Measurements from ENCODE around the gene AP1B1.
A peak's percentile ranks its signal among the peaks of the same experiment; 100 is the strongest.
"Not testable (repeated sequence)": the region's sequence is repeated elsewhere in the genome, so short reads cannot be mapped to it uniquely, and the experiment has no call there.

Gene AP1B1

GRCh38 chr22:29387921-29388758 lies at the start of gene AP1B1:
Gene AP1B1 (minus strand): TSS chr22:29388570. CDS start chr22:29367243, 21,327 bp downstream.
- DNase-seq, result peak; percentile 26 to 93 (median 81)

DNA sequence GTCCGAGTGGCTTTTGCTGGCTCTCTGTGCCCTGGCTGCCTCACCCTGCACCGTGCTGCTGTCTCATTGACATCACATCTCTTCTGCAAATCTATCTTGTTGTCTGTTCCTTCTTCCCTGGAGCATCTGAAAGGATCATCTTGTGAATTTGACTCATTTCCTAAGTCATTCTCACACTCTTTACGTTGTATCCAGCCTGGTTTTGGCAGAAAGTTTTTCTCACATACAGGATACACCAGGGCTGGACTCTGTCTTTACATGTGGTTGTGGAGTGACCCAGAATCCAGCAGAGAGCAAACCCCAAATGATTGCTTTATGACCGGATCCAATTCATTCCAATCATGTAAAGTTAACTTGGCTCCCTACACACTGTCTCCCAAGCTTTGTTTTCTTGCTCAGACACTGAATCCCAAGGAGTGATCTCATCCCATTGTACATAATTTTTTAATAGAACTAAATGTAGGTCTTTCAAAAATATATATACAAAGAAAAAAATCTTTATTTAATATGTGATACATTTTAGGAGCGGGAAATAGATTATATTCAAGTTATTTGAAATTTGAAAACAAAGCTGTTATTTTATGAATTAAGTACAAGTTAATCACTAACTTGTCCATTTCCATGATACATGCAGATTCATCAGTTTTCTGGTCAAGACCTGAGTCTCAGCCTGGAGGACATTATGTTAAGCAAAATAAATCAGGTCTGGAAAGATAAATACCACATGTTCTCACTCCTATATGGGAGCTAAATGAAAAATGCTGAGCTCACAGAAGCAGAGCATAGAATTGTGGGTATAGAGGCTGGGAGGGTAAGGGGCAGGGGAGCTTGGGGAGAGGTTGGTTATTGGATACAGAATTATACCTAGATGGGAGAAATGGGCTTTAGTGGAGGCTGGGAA lies 47.1 kb upstream of the AP1B1 start:
- DNase-seq, result no peak

GRCh38 chr22:29434288-29434687 lies 45.9 kb upstream of the AP1B1 start:
- DNase-seq, result no peak

DNA sequence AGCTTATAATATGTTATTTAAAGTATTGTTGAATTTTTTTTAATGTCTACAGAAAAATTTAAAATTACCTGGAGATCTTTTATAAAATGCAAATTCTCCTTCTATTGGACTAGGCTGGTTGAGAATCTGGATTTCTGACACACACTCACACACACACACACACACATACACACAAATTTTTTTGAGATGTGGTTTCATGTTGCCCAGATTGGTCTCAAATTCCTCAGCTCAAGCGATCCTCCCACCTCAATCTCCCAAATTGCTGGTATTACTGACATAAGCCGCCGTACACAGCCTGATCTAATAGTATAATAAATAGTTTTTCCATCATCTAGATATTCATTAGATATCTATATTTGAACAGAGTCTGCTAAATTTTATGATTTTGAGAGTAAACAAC lies 45.5 kb upstream of the AP1B1 start:
- no peak for DNase-seq

DNA sequence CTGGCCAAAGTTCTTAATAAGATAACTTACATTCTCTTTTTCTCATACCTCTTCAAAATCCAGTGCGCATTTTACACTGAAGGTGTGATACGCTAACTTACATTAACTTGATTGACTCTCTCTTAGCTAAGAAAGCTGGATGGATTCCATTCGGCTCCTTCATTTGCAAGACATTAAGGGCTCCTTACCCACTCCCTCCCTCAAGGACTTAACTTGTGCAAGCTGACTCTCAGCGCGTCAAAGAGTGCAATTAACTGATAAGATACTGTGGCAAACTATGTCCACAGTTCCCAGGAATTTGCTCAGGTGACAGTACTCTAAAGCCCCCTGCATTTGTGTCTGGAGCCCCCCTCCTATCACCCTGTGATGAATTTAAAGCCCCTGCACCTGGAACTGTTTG lies 43.6 kb upstream of the AP1B1 start:
- DNase-seq, result no peak

- no peak for DNase-seq
Observed at GRCh38 chr22:29427176-29427760, 38.9 kb upstream of the AP1B1 start.

- DNase-seq, result no peak
Observed at GRCh38 chr22:29426476-29426875, 38.1 kb upstream of the AP1B1 start.

DNA sequence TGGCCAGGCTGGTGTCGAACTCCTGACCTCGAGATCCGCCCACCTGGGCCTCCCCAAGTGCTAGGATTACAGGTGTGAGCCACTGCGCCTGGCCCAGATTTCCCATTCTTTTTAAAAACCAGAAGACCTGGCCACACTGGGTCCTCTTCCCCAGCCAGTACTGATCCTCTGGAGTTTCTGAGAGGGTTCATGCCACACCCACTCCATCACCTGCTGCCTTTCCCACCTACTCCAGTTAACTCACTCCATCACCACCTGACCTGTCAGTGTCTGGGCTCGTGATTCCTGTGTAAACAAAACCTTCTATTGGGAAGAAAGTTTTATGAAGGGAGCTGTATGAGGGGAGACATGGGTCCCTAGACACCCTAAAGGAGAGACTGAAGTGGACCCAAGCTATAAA lies 30.3 kb upstream of the AP1B1 start:
- not testable (repeated sequence) for DNase-seq

GRCh38 chr22:29414951-29415591 lies 26.7 kb upstream of the AP1B1 start:
- DNase-seq, result peak in 1 of 51 donors; percentile 4

DNA sequence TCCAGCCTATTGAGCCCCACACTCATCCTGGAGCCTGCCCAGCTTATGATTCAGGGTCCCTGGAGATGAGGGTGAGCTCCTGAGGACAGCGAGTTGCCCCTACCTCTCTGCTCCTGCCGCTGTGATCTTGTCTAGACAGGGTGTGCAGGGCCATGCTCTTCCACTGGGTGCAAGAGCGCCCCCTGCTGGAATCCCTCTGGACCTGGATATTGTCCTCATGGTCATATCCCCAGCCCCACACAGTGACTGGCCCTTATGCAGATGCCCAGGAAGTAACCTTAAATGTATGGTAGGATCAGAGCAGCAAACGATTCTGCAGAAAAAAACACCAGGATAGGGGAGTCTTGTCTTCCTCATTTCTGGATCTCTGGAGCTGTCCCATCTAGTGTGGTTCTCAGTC lies 24.4 kb upstream of the AP1B1 start:
- DNase-seq, result peak in 1 of 51 donors; percentile 4

DNA sequence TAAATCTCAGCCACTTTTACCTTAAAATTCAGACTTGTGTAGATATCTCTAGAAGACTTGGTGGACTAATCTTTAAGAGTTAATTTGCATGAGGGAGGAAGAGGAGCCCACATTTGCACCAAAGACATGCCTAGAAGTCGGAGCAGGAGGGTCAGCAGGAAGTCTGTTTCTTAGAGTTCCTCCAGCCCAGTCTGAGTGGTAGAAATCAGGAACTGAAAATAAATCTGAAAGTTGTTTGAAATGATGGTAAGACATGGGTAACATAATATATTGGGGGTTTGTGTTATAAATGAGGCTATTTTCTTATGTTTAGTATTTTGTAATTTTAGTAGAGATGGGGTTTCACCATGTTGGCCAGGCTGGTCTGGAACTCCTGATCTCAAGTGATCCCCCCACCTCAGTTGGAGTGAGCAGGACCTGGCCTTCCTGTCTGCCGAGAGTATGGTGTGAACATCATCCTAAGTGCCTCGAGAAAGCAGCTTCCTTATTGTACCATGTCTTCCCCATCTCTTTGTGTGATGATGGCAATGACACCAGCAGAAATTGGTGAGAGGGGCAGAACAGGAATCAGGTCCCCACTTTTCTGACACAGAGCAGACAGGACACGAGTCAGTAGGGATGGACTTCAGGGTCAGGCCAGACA lies 23.3 kb upstream of the AP1B1 start:
- DNase-seq, result not testable (repeated sequence)

- no peak for DNase-seq
Observed at GRCh38 chr22:29408940-29409339, 20.6 kb upstream of the AP1B1 start.

GRCh38 chr22:29401538-29401937 lies 13.2 kb upstream of the AP1B1 start:
- not testable (repeated sequence) for DNase-seq

- no peak for DNase-seq
Observed at GRCh38 chr22:29400576-29400975, 12.2 kb upstream of the AP1B1 start.

DNA sequence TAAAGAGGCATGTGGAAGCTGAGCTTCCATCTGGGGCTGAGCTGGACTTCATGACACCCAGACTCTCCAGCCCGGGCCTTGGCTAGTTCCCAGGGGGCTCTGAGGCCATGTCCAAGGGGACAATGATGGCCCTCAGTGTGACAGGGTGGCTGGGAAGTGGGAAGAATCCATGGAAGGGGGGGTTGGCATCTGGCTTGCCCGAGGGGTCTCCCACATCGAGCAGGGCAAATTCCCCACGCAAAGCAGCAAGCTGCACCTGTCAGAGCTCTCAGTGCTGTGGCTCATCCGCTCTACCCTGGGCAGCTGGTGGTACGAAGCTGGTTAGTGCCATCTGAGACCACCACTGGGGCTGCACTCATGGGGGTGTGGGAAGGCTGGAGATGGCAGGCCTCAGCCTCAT lies 9.4 kb upstream of the AP1B1 start:
- DNase-seq, result no peak

DNA sequence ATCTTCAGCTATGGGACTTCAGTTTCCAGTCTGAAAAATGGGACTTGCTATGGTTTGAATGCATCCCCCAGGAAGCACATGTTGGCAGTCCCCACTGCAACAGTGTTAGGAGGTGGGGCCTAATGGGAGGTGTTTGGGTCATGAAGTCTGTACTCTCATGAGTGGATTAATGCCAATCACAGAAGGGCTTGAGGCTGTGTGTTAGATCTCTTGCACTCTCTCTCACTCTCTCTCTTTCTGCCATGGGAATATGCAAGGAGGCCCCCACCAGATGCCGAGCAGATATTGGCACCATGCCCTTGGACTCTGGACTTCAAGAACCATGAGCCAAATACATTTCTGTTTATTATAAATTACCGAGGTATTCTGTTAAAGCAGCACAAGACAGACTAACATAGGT lies 7.8 kb upstream of the AP1B1 start:
- DNase-seq, result no peak

GRCh38 chr22:29394931-29395581 lies 6.7 kb upstream of the AP1B1 start:
- DNase-seq, result peak in 39 of 51 donors; percentile 3 to 76 (median 37)

DNA sequence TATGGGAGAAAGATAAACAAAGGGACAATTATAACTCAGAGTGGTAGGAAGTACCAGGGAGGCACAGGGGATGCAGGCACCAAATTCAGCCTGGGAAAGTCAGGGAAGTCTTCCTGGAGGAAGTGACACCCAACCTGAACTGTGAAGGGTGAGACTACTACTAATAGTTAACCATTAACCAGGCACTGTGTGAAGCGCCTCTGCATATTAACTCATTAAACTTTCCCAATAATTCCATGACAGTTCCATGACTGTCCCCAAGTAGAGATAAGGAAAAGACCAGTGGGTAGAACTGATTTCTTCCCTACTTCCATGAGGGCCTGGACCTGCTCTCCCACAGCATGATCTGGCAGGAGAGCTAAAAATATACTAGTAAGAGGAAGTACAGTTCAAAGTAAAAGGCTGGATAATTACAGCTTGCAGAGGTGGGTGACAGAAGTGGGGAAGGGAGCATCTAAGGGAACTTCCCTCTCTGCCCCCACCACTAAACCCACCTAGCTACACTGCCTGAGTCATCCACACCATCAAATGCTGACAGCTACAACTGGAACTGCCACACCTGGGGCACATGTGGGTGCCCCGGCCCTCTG lies 4.7 kb upstream of the AP1B1 start:
- no peak for DNase-seq

- no peak for DNase-seq
Observed at GRCh38 chr22:29391546-29391945, 3.2 kb upstream of the AP1B1 start.

DNA sequence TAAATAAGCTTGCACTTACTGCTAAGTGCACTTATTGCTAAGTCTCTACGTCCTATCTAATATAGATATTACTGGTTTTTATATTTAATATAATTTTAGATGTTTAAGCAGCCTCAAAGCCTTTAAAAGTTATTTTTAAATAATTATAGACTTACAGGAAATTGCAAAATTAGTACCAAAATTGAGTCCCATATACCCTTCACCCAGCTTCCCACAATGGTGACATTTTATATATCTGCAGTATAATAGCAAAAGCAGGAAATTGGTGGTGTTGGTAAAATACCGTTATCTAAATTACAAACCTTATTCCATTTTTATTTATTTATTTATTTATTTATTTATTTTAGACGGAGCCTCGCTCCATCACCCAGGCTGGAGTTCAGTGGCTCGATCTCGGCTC lies 1.9 kb upstream of the AP1B1 start:
- no peak for DNase-seq
